Spleen (tissue), 11 donors: ENCODE results near the gene STX4. TPM values are rescaled to one million over a fixed set of nuclear protein-coding genes. Genes with fewer than 3 reads are reported as not detected.
A peak's percentile ranks its signal among the peaks of the same experiment; 100 is the strongest.

Experiments used
- DNase-seq: peaks from one replicate; pipeline ENCODE4 v3.0.0-alpha.2; 2020
- H3K27ac ChIP-seq, 8 donors: fragments of 200-600 bp; sonication (generic) in 7 of 8; 1 replicate in 4 of 8; 2 replicates in 4 of 8; pipeline versions ENCODE4 v1.5.0 to v1.8.0; 2016 to 2021; ENCODE audit warnings: inconsistent platforms in 4 of 8, mild to moderate bottlenecking in 4 of 8, moderate library complexity in 1 of 8
- H3K27me3 ChIP-seq, 7 donors: fragments of 200-600 bp; sonication (generic) in 6 of 7; replicated peaks in 1 of 7; 1 replicate in 4 of 7; 2 replicates in 3 of 7; pipeline versions ENCODE4 v1.5.0 to v1.8.0; 2016 to 2021; ENCODE audit warnings: inconsistent platforms in 3 of 7, mild to moderate bottlenecking in 1 of 7
- H3K36me3 ChIP-seq, 6 donors: fragments of 200-600 bp; sonication (generic) in 5 of 6; 1 replicate in 4 of 6; 2 replicates in 2 of 6; pipeline versions ENCODE4 v1.5.0 to v1.8.0; 2016 to 2021; ENCODE audit warnings: inconsistent platforms in 2 of 6
- H3K4me1 ChIP-seq, 6 donors: fragments of 200-600 bp; sonication (generic) in 5 of 6; 1 replicate in 3 of 6; 2 replicates in 3 of 6; pipeline versions ENCODE4 v1.5.0 to v1.8.0; 2016 to 2021; ENCODE audit warnings: inconsistent platforms in 3 of 6
- H3K4me3 ChIP-seq, 8 donors: fragments of 200-600 bp; sonication (generic) in 7 of 8; 1 replicate in 4 of 8; 2 replicates in 4 of 8; pipeline versions ENCODE4 v1.5.0 to v1.8.0; 2016 to 2021; ENCODE audit warnings: inconsistent platforms in 4 of 8, mild to moderate bottlenecking in 4 of 8, moderate library complexity in 2 of 8
- H3K9me3 ChIP-seq, 8 donors: fragments of 200-600 bp; sonication (generic) in 7 of 8; 1 replicate in 4 of 8; 2 replicates in 4 of 8; pipeline versions ENCODE4 v1.5.0 to v1.8.0; 2016 to 2021; ENCODE audit warnings: inconsistent platforms in 4 of 8
- POLR2A ChIP-seq, 3 donors: fragments of 450-650 bp; IDR thresholded peaks; one replicate each; pipeline ENCODE4 v1.5.1; 2017; ENCODE audit warnings: antibody characterized with exemption in 3 of 3, mild to moderate bottlenecking in 1 of 3
- POLR2AphosphoS5 ChIP-seq, 3 donors: sonication (generic); formaldehyde crosslinking; IDR thresholded peaks; one replicate each; pipeline ENCODE4 v1.5.1; 2017; ENCODE audit warnings: antibody characterized with exemption in 3 of 3
- WGBS, 5 donors: extraction: QIAGEN DNeasy Blood & Tissue Kit in 3 of 5; methylation state at CpG; one replicate each; pipeline versions ENCODE4 v1.1.5 to v1.1.7; 2013 to 2018; 5-methylcytosine and 5-hydroxymethylcytosine counted together
- intact Hi-C: fragments of 100-400 bp; cut with DNase I; formaldehyde crosslinking; loops from one replicate; pipeline ENCODE4 v1.15.0; 2023; ENCODE audit warnings: low total_unique reads
- polyA plus RNA-seq, 3 donors: library from polyadenylated mRNA; stranded (reverse); fragments of 200-250 nt; gene quantifications; one replicate each; pipeline ENCODE4 v1.2.1, GENCODE V29; 2013
- total RNA-seq, 7 donors: library from RNA; depleted of rRNA in 3 of 7; stranded (reverse); fragments of >200 nt in 3 of 7; fragmentation: NEBNext Ultra II Directional in 4 of 7; extraction: Animal tissue kit (Norgen Biotek cat#: 25700) in 4 of 7; gene quantifications; one replicate each; pipeline versions ENCODE4 v1.1.0 to v1.2.1, GENCODE V29; 2016 to 2021
- TF ChIP-seq, protein P1 (sequence below), 11 experiments: fragments of 200-600 bp in 7 of 11; fragments of 450-650 bp in 4 of 11; sonication (generic) in 4 of 11; IDR thresholded peaks in 8 of 11; conservative IDR thresholded peaks in 3 of 11; 1 replicate in 7 of 11; 2 replicates in 4 of 11; pipeline versions ENCODE4 v1.4.0 to v1.8.0; 2016 to 2021; ENCODE audit warnings: antibody characterized with exemption in 11 of 11, inconsistent platforms in 4 of 11, mild to moderate bottlenecking in 1 of 11
- donor health status: healthy with polysubstance abuse.
- donor health status: DM: no; HTN: no; CAD: no; lungs with moderate emphysema.
- donor health status: DM: no; HTN: no; CAD: no.
- donor health status: Bipolar disorder and iron deficiency.
- donor health status: healthy.
- donor health status: DM: no; HTN: no; CAD: no.
- donor health status: DM: yes; HTN: yes; CAD: no.

Gene STX4
- total and polyA plus RNA-seq, 10 donors: 54.0 to 135 (median 86.9) TPM

DNA sequence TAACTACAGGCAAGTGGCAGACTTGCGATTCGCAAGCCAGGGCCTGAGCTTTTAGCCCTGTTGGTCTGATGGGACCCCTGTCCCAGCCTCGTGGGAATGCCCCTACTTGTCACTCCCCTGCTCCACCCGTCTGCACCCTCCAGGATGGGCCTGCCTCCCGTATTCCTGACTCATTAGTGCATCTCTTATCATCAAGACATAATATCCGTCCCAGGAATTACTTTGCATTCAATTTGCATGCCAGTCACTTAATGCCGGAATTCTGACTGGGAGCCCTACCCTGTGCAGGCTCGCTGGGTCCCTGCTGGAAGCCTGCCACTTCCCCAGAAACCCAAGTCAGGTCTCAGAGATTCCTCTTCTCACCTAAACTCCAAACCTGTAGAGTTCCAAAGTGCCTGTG, 52.1 kb downstream of the STX4 start:
- TF ChIP-seq POLR2AphosphoS5 (IDR thresholded peaks at IDR 0.05): no peak
- no peak for TF ChIP-seq POLR2A (IDR thresholded peaks at IDR 0.05)
- TF ChIP-seq, protein P1, sequence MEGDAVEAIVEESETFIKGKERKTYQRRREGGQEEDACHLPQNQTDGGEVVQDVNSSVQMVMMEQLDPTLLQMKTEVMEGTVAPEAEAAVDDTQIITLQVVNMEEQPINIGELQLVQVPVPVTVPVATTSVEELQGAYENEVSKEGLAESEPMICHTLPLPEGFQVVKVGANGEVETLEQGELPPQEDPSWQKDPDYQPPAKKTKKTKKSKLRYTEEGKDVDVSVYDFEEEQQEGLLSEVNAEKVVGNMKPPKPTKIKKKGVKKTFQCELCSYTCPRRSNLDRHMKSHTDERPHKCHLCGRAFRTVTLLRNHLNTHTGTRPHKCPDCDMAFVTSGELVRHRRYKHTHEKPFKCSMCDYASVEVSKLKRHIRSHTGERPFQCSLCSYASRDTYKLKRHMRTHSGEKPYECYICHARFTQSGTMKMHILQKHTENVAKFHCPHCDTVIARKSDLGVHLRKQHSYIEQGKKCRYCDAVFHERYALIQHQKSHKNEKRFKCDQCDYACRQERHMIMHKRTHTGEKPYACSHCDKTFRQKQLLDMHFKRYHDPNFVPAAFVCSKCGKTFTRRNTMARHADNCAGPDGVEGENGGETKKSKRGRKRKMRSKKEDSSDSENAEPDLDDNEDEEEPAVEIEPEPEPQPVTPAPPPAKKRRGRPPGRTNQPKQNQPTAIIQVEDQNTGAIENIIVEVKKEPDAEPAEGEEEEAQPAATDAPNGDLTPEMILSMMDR (IDR thresholded peaks at IDR 0.05 in 8 of 11, conservative IDR thresholded peaks at IDR 0.05 in 3 of 11): no peak
- peaks cover 0 to 99% (median 48%) of the 10 kb centered on the region in 6 donors for H3K36me3 ChIP-seq
- intact Hi-C loops: no loop called here

DNA sequence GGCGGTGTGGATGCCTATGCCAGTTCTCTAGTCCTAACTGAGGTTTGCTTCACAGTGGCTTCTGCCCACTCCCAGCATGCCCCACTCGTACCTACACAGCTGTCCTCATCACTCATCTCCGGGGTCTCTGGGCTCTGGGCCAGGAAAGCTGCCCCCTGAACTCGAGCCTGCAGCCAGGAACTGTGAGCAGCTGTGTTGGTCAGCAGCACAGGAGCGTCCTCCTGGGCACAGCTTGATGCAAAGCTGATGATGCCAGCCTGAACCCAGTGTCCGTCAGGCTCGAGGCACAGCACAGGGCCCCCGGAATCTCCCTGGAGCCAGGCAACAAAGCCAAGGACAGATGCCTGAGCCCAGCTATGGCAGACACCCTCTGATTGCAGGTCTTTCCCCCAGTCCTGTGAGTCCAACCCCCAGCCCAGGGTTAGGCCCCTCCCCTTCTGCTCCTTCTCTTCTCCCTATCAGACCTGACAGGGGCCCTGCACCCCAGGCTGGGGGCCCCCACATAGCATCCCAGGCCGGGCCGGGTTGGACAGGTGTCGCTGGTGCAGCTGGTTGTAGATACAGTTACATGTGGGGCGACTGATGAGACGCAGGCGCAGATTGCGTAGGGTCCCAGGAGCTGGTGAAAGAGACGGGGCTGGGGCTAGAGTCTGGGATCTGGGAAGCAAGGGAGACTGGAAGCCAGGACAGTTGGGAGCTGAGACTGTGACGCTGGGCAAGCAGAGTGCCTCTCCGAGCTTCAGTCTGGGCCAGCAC, 52.7 kb downstream of the STX4 start:
- intact Hi-C loops: no loop called here
- Histone ChIP-seq H3K4me3 (no peak overlapping the region), H3K9me3 (no peaks in the 10 kb centered on the region), H3K36me3 (peaks cover 0 to 99% (median 48%) of the 10 kb centered on the region in 6 donors), H3K4me1 (peaks cover 0 to 28% (median 12%) of the 10 kb centered on the region in 6 donors), H3K27me3 (no peaks in the 10 kb centered on the region), H3K27ac (no peak overlapping the region)
- peak in 1 of 3 donors; percentile 41 for TF ChIP-seq POLR2AphosphoS5 (IDR thresholded peaks at IDR 0.05)
- TF ChIP-seq, protein P1 (IDR thresholded peaks at IDR 0.05 in 8 of 11, conservative IDR thresholded peaks at IDR 0.05 in 3 of 11): no peak
- WGBS, 5 donors: 89 to 93% (median 90%) methylated on average over 15 to 18 of the region's 18 CpGs
- DNase-seq: peak; percentile 67

More for the DNA sequence above, 52.1 kb downstream of the STX4 start:
- H3K4me3 ChIP-seq: no peak overlapping the region
- WGBS, 5 donors: 83 to 91% (median 87%) methylated on average over 8 of the region's 8 CpGs
- no peak for DNase-seq
- no peaks in the 10 kb centered on the region for H3K9me3 ChIP-seq
- H3K27ac ChIP-seq: no peak overlapping the region
- peaks cover 0 to 34% (median 15%) of the 10 kb centered on the region in 6 donors for H3K4me1 ChIP-seq
- no peaks in the 10 kb centered on the region for H3K27me3 ChIP-seq

- Histone ChIP-seq H3K27ac (no peak overlapping the region), H3K9me3 (no peaks in the 10 kb centered on the region), H3K27me3 (no peaks in the 10 kb centered on the region), H3K4me3 (no peak overlapping the region), H3K36me3 (peaks cover 0 to 99% (median 46%) of the 10 kb centered on the region in 6 donors), H3K4me1 (peaks cover 0 to 22% (median 10%) of the 10 kb centered on the region in 6 donors)
- intact Hi-C loops: no loop called here
- TF ChIP-seq, protein P1 (IDR thresholded peaks at IDR 0.05 in 8 of 11, conservative IDR thresholded peaks at IDR 0.05 in 3 of 11): no peak
- TF ChIP-seq POLR2AphosphoS5 (IDR thresholded peaks at IDR 0.05) (peak in 1 of 3 donors; percentile 8), POLR2A (IDR thresholded peaks at IDR 0.05) (no peak)
- WGBS, 5 donors: 81 to 97% (median 93%) methylated on average over 4 to 6 of the region's 6 CpGs
- peak; percentile 65 for DNase-seq
Observed at GRCh38 chr16:31086629-31086906, 53.2 kb downstream of the STX4 start.

- DNase-seq: peak; percentile 64
- peaks cover 0 to 92% (median 38%) of the 10 kb centered on the region in 6 donors for H3K36me3 ChIP-seq
- no peaks in the 10 kb centered on the region for H3K27me3 ChIP-seq
- H3K9me3 ChIP-seq: no peaks in the 10 kb centered on the region
- no peak overlapping the region for H3K4me3 ChIP-seq
- intact Hi-C loops: no loop called here
- no peak overlapping the region for H3K27ac ChIP-seq
- peaks cover 0 to 16% (median 1%) of the 10 kb centered on the region in 6 donors for H3K4me1 ChIP-seq
- TF ChIP-seq POLR2AphosphoS5 (IDR thresholded peaks at IDR 0.05) (peak in 1 of 3 donors; percentile 21), POLR2A (IDR thresholded peaks at IDR 0.05) (no peak)
- 94 to 100% (median 97%) methylated on average over 6 to 8 of the region's 8 CpGs for WGBS, 5 donors
Observed at GRCh38 chr16:31087481-31087880, 54.1 kb downstream of the STX4 start.
